Islet of Langerhans (tissue), 1 donor: Measurements from ENCODE around the gene REL.

Experiments used
- FAIRE-seq: peaks from one replicate; lab custom pipeline; 2011; peaks lifted over from hg19 to GRCh38; lab: Jason Lieb, UNC

REL gene

GRCh38 chr2:60966507-60967405 is 85.4 kb downstream of the REL start:
- no peak for FAIRE-seq

GRCh38 chr2:60972889-60973656 is 91.7 kb downstream of the REL start:
- no peak for FAIRE-seq

GRCh38 chr2:60973705-60974104 is 92.3 kb downstream of the REL start:
- no peak for FAIRE-seq

DNA sequence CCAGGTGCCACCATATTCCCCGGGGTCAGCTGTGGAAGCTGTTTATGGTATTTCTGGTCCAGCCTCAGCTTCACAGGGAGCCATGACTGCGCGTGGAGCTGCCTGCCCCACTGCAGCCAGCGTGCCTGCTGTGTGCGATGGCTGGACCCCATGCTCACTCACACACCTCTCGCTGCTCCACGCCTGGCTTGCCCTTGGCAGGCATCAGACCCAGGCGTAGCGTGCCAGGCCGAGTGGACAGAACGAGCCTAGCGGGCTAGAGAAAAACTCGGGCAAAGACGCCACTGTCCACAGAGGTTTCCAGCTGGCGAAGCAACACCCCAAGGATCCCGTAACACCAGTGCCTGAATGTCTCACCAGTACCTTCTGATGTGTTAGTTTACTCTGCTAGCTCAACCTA is 93.3 kb downstream of the REL start:
- FAIRE-seq, result no peak
